ENCODE measurements around the gene SLIT1. TPM values are rescaled to one million over a fixed set of nuclear protein-coding genes. Genes with fewer than 3 reads are reported as not detected.

Gene SLIT1
- total RNA-seq, 5 donors from 2014 or later (not counting 1 experiment from before 2014, with no cell fraction given) = 0.29 to 0.56 (median 0.49) TPM

DNA sequence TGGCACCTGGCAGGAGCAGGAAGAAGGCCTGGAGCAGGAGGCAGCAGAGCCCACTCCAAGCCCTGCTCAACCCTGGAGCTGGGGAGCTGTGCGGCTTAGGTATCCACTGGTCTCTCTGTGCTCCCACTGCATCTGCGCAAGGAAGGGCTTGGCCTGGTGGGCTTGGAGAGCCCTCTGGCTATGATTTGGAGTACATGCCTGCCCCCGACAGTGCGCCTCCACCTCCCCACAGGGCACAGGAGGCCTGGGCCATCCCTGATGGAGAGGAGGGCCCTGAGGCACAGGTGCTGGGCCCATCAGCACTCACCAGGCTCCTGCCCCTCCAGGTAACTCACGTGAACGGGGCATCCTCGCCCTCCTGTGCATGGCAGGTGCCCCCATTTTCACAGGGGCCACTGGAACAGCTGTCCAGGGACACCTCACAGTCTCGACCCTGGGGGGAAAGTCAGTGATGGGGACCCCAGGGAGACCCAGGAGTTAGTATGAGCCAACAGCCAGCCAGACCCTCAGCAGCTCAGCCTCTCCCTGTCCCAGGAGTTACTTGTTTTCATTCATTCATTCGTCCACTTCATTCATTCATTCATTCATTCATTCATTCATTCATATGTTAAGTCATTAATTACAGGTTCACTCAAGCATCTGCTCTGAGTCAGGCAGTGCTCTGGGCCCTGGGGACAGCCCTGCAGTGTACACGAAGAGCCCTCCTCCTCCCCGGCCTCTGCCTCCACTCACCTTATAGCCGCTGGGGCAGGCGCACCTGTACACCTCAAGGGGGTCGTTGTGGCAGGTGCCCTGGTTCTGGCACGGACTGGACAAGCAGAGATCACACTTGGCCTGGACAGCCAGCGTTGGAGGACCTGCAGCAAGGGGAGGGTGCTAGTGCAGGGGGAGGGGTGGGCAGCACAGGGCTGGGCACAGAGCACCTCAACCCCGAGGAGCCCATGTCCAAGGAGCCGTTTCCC is 167.2 kb downstream of the SLIT1 start:
- WGBS (ENCODE audit: insufficient coverage) = 90% methylated on average over 11 of the region's 18 CpGs
- no peaks in the 10 kb centered on the region for H3K36me3 ChIP-seq (ENCODE audit: control insufficient read depth in 2 of 2, extremely low read depth in 1 of 2, insufficient read depth in 1 of 2, low read length in 1 of 2)
- Mint-ChIP-seq H3K27ac (no peak overlapping the region), H3K4me1 (peaks cover 12 to 17% (median 15%) of the 10 kb centered on the region in 3 donors), H3K9me3 (no peaks in the 10 kb centered on the region), H3K27me3 (no peaks in the 10 kb centered on the region), H3K36me3 (no peaks in the 10 kb centered on the region), H3K4me3 (no peak overlapping the region)
- DNase-seq = no peak
- H3K4me1 ChIP-seq (ENCODE audit: control insufficient read depth in 1 of 2, extremely low read depth in 1 of 2, insufficient read depth in 2 of 2, low read length in 2 of 2) = peaks cover 0 to 9% of the 10 kb centered on the region in 2 experiments
- no peaks in the 10 kb centered on the region for H3K9me3 ChIP-seq
- ChIA-PET POLR2A (no interaction called here), CTCF (no interaction called here)
- H3K4me3 ChIP-seq (ENCODE audit: control insufficient read depth in 1 of 2, extremely low read depth in 1 of 2, low read length in 1 of 2) = no peak overlapping the region
- no peak overlapping the region for H3K27ac ChIP-seq (ENCODE audit: low read length)
- peaks cover 0 to 5% of the 10 kb centered on the region in 2 experiments for H3K27me3 ChIP-seq (replicated peaks in 1 of 2; ENCODE audit: control insufficient read depth in 2 of 2, extremely low read depth in 1 of 2, insufficient read depth in 2 of 2, low read length in 1 of 2)
- no peak for ATAC-seq (replicated peaks in 1 of 4)

DNA sequence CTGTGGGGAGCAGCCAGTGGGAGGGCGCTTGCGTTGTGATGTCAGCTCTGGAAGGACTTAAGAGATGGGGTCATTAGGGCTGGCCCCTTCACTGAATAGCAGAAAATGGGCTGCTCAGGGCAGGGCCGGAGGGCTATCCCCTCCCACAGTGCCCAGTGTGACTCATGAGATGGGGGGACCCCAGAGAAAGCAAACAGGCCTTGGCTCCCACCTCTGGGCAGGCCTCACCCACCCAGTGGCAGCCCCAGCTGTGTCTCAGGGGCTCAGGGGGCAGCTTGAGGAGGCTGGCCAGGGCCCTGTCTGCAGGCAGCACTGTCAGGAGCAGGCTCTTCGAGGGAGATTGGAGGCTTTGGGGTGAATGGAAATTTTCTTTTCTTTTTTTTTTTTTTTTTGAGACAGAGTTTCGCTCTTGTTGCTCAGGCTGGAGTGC is 168.3 kb downstream of the SLIT1 start:
- Mint-ChIP-seq H3K27ac (no peak overlapping the region), H3K9me3 (no peaks in the 10 kb centered on the region), H3K27me3 (no peaks in the 10 kb centered on the region), H3K4me3 (no peak overlapping the region), H3K4me1 (peaks cover 12 to 17% (median 15%) of the 10 kb centered on the region in 3 donors), H3K36me3 (no peaks in the 10 kb centered on the region)
- ATAC-seq (replicated peaks in 1 of 4) (no peak), DNase-seq (no peak)
- no peaks in the 10 kb centered on the region for H3K36me3 ChIP-seq (ENCODE audit: control insufficient read depth in 2 of 2, extremely low read depth in 1 of 2, insufficient read depth in 1 of 2, low read length in 1 of 2)
- ChIA-PET POLR2A (no interaction called here), CTCF (interaction anchor here in 1 of 2 donors (0.7 to 1.9 kb wide), 2 partner anchors 8 to 1570 kb away, joined by 3 to 6 read pairs; no protein-coding TSS in a partner anchor)
- H3K9me3 ChIP-seq = no peaks in the 10 kb centered on the region
- H3K4me1 ChIP-seq (ENCODE audit: control insufficient read depth in 1 of 2, extremely low read depth in 1 of 2, insufficient read depth in 2 of 2, low read length in 2 of 2) = peaks cover 0 to 9% of the 10 kb centered on the region in 2 experiments
- peaks cover 0 to 5% of the 10 kb centered on the region in 2 experiments for H3K27me3 ChIP-seq (replicated peaks in 1 of 2; ENCODE audit: control insufficient read depth in 2 of 2, extremely low read depth in 1 of 2, insufficient read depth in 2 of 2, low read length in 1 of 2)
- no peak overlapping the region for H3K27ac ChIP-seq (ENCODE audit: low read length)
- H3K4me3 ChIP-seq (ENCODE audit: control insufficient read depth in 1 of 2, extremely low read depth in 1 of 2, low read length in 1 of 2) = no peak overlapping the region
- 96% methylated on average over 4 of the region's 5 CpGs for WGBS (ENCODE audit: insufficient coverage)

DNA sequence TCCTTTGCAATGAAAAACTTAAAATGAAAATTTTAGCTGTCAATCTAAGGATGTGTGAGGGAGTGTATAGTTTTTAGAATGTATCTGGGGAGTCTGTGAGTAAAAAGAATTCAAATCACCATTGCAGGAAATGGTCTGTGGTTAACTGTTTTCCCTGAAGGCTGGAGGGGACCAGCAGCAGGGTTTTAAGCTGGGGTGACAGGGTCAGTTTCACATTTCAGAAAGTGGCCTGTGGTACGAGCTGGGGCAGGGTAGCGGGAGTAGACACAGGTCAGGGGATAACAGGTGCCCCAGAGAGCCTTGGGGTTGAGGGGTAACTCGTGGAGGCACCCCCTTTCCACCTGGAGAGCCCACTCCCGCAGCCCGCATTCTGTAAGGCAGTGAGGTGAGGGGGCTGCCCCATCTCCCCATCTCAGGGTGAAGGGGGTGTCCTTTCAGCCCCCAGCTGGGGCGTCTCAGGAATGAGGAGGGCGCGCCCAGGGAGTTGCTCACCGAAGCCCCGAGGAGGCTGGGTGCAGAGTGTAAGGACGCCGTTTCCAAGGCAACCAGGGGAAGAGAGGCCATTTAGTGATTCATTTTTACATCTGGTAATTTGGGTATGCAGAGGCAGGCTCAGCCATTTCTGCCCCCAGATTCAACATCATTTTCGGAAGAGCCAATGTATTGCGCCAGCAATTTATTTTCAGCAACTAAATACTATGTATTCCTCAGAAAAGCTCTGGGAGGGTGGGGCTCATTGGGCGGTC is 168.9 kb downstream of the SLIT1 start:
- H3K27ac Mint-ChIP-seq = peak overlapping the region in 1 of 2 donors; percentile 59
- H3K4me1 ChIP-seq (ENCODE audit: control insufficient read depth in 1 of 2, extremely low read depth in 1 of 2, insufficient read depth in 2 of 2, low read length in 2 of 2) = peaks cover 0 to 9% of the 10 kb centered on the region in 2 experiments
- no peaks in the 10 kb centered on the region for H3K27me3 Mint-ChIP-seq
- POLR2A ChIA-PET = no interaction called here
- no peaks in the 10 kb centered on the region for H3K36me3 ChIP-seq (ENCODE audit: control insufficient read depth in 2 of 2, extremely low read depth in 1 of 2, insufficient read depth in 1 of 2, low read length in 1 of 2)
- 0% methylated on average over 2 of the region's 15 CpGs for WGBS (ENCODE audit: insufficient coverage)
- H3K27ac ChIP-seq (ENCODE audit: low read length) = no peak overlapping the region
- H3K9me3 Mint-ChIP-seq = no peaks in the 10 kb centered on the region
- peak in 3 of 4 experiments; percentile 17 to 70 (median 51) for ATAC-seq (replicated peaks in 1 of 4)
- CTCF ChIA-PET = interaction anchor here in 1 of 2 donors (0.7 to 1.9 kb wide), 2 partner anchors 8 to 1569 kb away, joined by 3 to 6 read pairs; no protein-coding TSS in a partner anchor
- H3K4me3 ChIP-seq (ENCODE audit: control insufficient read depth in 1 of 2, extremely low read depth in 1 of 2, low read length in 1 of 2) = no peak overlapping the region
- peaks cover 0 to 5% of the 10 kb centered on the region in 2 experiments for H3K27me3 ChIP-seq (replicated peaks in 1 of 2; ENCODE audit: control insufficient read depth in 2 of 2, extremely low read depth in 1 of 2, insufficient read depth in 2 of 2, low read length in 1 of 2)
- no peaks in the 10 kb centered on the region for H3K9me3 ChIP-seq
- H3K4me1 Mint-ChIP-seq = peaks cover 12 to 17% (median 15%) of the 10 kb centered on the region in 3 donors
- peak overlapping the region in 2 of 3 donors; percentile 37 to 45 for H3K4me3 Mint-ChIP-seq
- no peaks in the 10 kb centered on the region for H3K36me3 Mint-ChIP-seq
- DNase-seq = no peak

DNA sequence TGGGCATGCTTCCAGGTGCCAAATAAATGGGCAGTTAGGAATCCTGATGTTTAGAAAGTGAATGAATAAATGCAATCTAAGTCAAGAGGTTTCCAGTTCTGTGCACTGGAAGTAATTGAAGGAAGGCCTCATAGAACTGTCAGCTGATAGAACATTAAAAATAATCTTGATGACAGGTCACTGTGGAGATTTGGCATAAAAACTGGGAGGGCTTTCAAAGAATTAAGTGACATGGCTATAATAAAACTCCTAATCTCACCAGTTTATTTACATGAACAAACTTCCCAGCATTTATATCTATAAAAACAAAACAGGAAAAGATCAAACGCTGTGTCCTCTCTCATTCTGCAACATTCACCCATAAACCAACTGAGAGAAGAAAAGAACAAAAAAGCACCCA is 170.5 kb downstream of the SLIT1 start:
- no peak overlapping the region for H3K27ac ChIP-seq (ENCODE audit: low read length)
- ChIA-PET POLR2A (no interaction called here), CTCF (no interaction called here)
- DNase-seq = no peak
- peaks cover 0 to 5% of the 10 kb centered on the region in 2 experiments for H3K27me3 ChIP-seq (replicated peaks in 1 of 2; ENCODE audit: control insufficient read depth in 2 of 2, extremely low read depth in 1 of 2, insufficient read depth in 2 of 2, low read length in 1 of 2)
- H3K36me3 ChIP-seq (ENCODE audit: control insufficient read depth in 2 of 2, extremely low read depth in 1 of 2, insufficient read depth in 1 of 2, low read length in 1 of 2) = no peaks in the 10 kb centered on the region
- H3K9me3 ChIP-seq = no peaks in the 10 kb centered on the region
- WGBS (ENCODE audit: insufficient coverage) = no CpG with 5 or more reads among the region's 1 CpG
- Mint-ChIP-seq H3K27ac (no peak overlapping the region), H3K36me3 (no peaks in the 10 kb centered on the region), H3K4me1 (peaks cover 12 to 17% (median 15%) of the 10 kb centered on the region in 3 donors), H3K9me3 (no peaks in the 10 kb centered on the region), H3K4me3 (no peak overlapping the region), H3K27me3 (no peaks in the 10 kb centered on the region)
- no peak for ATAC-seq (replicated peaks in 1 of 4)
- peaks cover 0 to 9% of the 10 kb centered on the region in 2 experiments for H3K4me1 ChIP-seq (ENCODE audit: control insufficient read depth in 1 of 2, extremely low read depth in 1 of 2, insufficient read depth in 2 of 2, low read length in 2 of 2)
- H3K4me3 ChIP-seq (ENCODE audit: control insufficient read depth in 1 of 2, extremely low read depth in 1 of 2, low read length in 1 of 2) = no peak overlapping the region

DNA sequence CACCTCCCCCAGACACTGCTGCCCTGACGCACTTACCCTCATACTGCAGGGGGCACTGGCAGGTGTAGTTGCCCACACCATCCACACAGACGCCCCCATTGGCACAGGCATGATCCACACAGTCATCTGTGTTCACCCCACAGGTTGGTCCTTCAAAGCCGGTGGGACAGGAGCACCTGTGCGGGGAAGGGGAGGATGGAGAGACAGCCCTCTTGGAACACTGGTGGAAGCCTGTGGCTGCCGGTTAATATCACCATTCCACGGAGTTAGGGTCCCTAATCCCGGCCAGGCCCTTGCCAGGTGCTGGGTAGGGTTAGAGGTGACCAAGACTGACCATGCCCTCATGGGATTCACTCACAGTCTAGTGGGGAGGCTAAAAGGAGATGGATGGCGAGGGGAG is 171.8 kb downstream of the SLIT1 start:
- Mint-ChIP-seq H3K9me3 (no peaks in the 10 kb centered on the region), H3K27ac (no peak overlapping the region), H3K4me1 (peaks cover 12 to 17% (median 15%) of the 10 kb centered on the region in 3 donors), H3K4me3 (no peak overlapping the region), H3K36me3 (no peaks in the 10 kb centered on the region), H3K27me3 (no peaks in the 10 kb centered on the region)
- H3K4me3 ChIP-seq (ENCODE audit: control insufficient read depth in 1 of 2, extremely low read depth in 1 of 2, low read length in 1 of 2) = no peak overlapping the region
- no peaks in the 10 kb centered on the region for H3K9me3 ChIP-seq
- CTCF ChIA-PET = no interaction called here
- DNase-seq (no peak), ATAC-seq (replicated peaks in 1 of 4) (no peak)
- WGBS (ENCODE audit: insufficient coverage) = 89% methylated on average over 6 of the region's 8 CpGs
- no peak overlapping the region for H3K27ac ChIP-seq (ENCODE audit: low read length)
- POLR2A ChIA-PET = no interaction called here
- peaks cover 0 to 5% of the 10 kb centered on the region in 2 experiments for H3K27me3 ChIP-seq (replicated peaks in 1 of 2; ENCODE audit: control insufficient read depth in 2 of 2, extremely low read depth in 1 of 2, insufficient read depth in 2 of 2, low read length in 1 of 2)
- no peaks in the 10 kb centered on the region for H3K36me3 ChIP-seq (ENCODE audit: control insufficient read depth in 2 of 2, extremely low read depth in 1 of 2, insufficient read depth in 1 of 2, low read length in 1 of 2)
- H3K4me1 ChIP-seq (ENCODE audit: control insufficient read depth in 1 of 2, extremely low read depth in 1 of 2, insufficient read depth in 2 of 2, low read length in 2 of 2) = peaks cover 0 to 9% of the 10 kb centered on the region in 2 experiments

DNA sequence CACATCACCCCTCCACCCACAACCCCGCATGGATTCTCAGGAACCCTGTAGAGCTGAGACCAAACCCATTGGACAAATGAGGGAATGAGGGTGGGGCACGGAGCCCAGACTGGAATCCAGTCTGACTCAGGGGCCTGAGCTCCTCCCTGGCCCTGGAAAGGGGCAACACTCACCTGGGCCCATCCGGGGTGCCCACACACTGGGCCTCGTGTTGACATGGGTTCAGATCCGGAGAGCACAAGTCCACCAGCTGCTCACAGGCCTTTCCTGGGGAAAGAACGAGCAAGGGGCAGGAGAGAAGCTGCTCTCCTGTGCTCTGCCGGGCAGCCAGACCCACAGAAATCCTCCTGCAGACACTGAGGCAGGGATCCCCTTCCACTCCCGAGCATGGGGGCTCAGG is 172.2 kb downstream of the SLIT1 start:
- ATAC-seq (replicated peaks in 1 of 4) (no peak), DNase-seq (no peak)
- ChIA-PET POLR2A (no interaction called here), CTCF (no interaction called here)
- Histone ChIP-seq H3K9me3 (no peaks in the 10 kb centered on the region), H3K27ac (ENCODE audit: low read length) (no peak overlapping the region), H3K27me3 (replicated peaks in 1 of 2; ENCODE audit: control insufficient read depth in 2 of 2, extremely low read depth in 1 of 2, insufficient read depth in 2 of 2, low read length in 1 of 2) (peaks cover 0 to 5% of the 10 kb centered on the region in 2 experiments), H3K4me3 (ENCODE audit: control insufficient read depth in 1 of 2, extremely low read depth in 1 of 2, low read length in 1 of 2) (no peak overlapping the region), H3K4me1 (ENCODE audit: control insufficient read depth in 1 of 2, extremely low read depth in 1 of 2, insufficient read depth in 2 of 2, low read length in 2 of 2) (peaks cover 0 to 9% of the 10 kb centered on the region in 2 experiments), H3K36me3 (ENCODE audit: control insufficient read depth in 2 of 2, extremely low read depth in 1 of 2, insufficient read depth in 1 of 2, low read length in 1 of 2) (no peaks in the 10 kb centered on the region)
- WGBS (ENCODE audit: insufficient coverage) = 88% methylated on average over 4 of the region's 8 CpGs
- Mint-ChIP-seq H3K9me3 (no peaks in the 10 kb centered on the region), H3K4me3 (no peak overlapping the region), H3K27me3 (no peaks in the 10 kb centered on the region), H3K27ac (no peak overlapping the region), H3K4me1 (peaks cover 11 to 17% (median 15%) of the 10 kb centered on the region in 3 donors), H3K36me3 (no peaks in the 10 kb centered on the region)

Measured in T-cell (primary cell).